Measurements from ENCODE around the gene PDCD10. TPM values are rescaled to one million over a fixed set of nuclear protein-coding genes. Genes with fewer than 3 reads are reported as not detected.

The PDCD10 gene
- total and polyA plus RNA-seq, 2 donors (not counting 3 experiments of a cell fraction or from before 2014, with no cell fraction given), result 21.3 to 47.8 TPM

GRCh38 chr3:167656821-167657220 lies 77.9 kb downstream of the PDCD10 start:
- CTCF ChIA-PET, result no interaction called here
- intact Hi-C loops (cut with micrococcal nuclease), result no loop called here

More at GRCh38 chr3:167656821-167657220, 77.9 kb downstream of the PDCD10 start:
- no peaks in the 10 kb centered on the region for H4K20me1 ChIP-seq (replicated peaks; ENCODE audit: control insufficient read depth, extremely low read depth, insufficient read depth, low read length)
- TF ChIP-seq MAX (IDR thresholded peaks at IDR 0.05; ENCODE audit: insufficient read depth, insufficient read length) (no peak), POLR2AphosphoS5 (IDR thresholded peaks at IDR 0.05; ENCODE audit: insufficient read depth, low read depth, low read length) (no peak), MYC (IDR thresholded peaks at IDR 0.05; ENCODE audit: low read depth, low read length) (no peak), POLR2A (IDR thresholded peaks at IDR 0.05; ENCODE audit: low read depth, low read length) (no peak), EZH2 (IDR thresholded peaks at IDR 0.05; ENCODE audit: borderline replicate concordance, low read depth, low read length, severe bottlenecking) (no peak), GATA2 (IDR thresholded peaks at IDR 0.05; ENCODE audit: insufficient read depth, insufficient read length, low read depth, low read length) (no peak), CTCF (IDR thresholded peaks at IDR 0.05; ENCODE audit: extremely low read depth in 1 of 2, insufficient read depth in 1 of 2, low read depth in 1 of 2, low read length in 2 of 2) (no peak), FOS (IDR thresholded peaks at IDR 0.05; ENCODE audit: borderline replicate concordance, insufficient read depth, low read length) (no peak), JUN (IDR thresholded peaks at IDR 0.05; ENCODE audit: borderline replicate concordance, insufficient read depth, insufficient read length, low read depth) (no peak)
- H2AFZ ChIP-seq (ENCODE audit: low read depth, low read length), result no peak overlapping the region
- H3K79me2 ChIP-seq (ENCODE audit: control insufficient read depth, insufficient read depth, low read length), result no peaks in the 10 kb centered on the region
- POLR2A ChIA-PET, result no interaction called here
- dilution Hi-C loops (cut with MboI; ENCODE audit: extremely low pct_ligation_motif_present, low sequenced_read_pairs), result no loop called here
- no peak overlapping the region for H3K4me3 ChIP-seq (replicated peaks in 1 of 3; ENCODE audit: insufficient read depth in 1 of 3, low read depth in 1 of 3, low read length in 3 of 3)
- no peak overlapping the region for H3K4me2 ChIP-seq (ENCODE audit: insufficient read depth, low read length)
- H3K27me3 ChIP-seq (ENCODE audit: control insufficient read depth in 2 of 2, insufficient read depth in 2 of 2, low read length in 2 of 2), result no peaks in the 10 kb centered on the region
- DNase-seq (ENCODE audit: low read depth, low spot score), result no peak
- no peaks in the 10 kb centered on the region for H3K9me1 ChIP-seq (replicated peaks; ENCODE audit: control insufficient read depth, extremely low read depth, insufficient read depth, low read length)
- no peaks in the 10 kb centered on the region for H3K4me1 ChIP-seq (ENCODE audit: control insufficient read depth, extremely low read depth, insufficient read depth, low read length)
- BruUV-seq (replicated peaks), result no TSS peak
- no peak for FAIRE-seq
- H3K36me3 ChIP-seq (ENCODE audit: control insufficient read depth in 2 of 2, extremely low read depth in 1 of 2, insufficient read depth in 2 of 2, low read length in 2 of 2), result no peaks in the 10 kb centered on the region
- no peak overlapping the region for H3K27ac ChIP-seq (ENCODE audit: insufficient read depth, low read depth, low read length)
- no peak overlapping the region for H3K9ac ChIP-seq (replicated peaks; ENCODE audit: extremely low read depth, insufficient read depth, low read length)
- no peaks in the 10 kb centered on the region for H3K9me3 ChIP-seq (replicated peaks; ENCODE audit: control insufficient read depth, insufficient read depth, low read length)

Data from endothelial cell of umbilical vein (primary cell).